Medulla oblongata (tissue), 1 donor: ENCODE data around the gene PGAM2.

ENCODE experiments used
- DNase-seq: peaks from one replicate; pipeline ENCODE4 v3.0.0-alpha.2; 2015; ENCODE audit errors: extremely low spot score

The PGAM2 gene

GRCh38 chr7:44065431-44066110 lies at the start of gene PGAM2:
TSS of gene PGAM2 (minus strand) at chr7:44065567. CDS start at chr7:44065529, 38 bp downstream.
- DNase-seq = peak; percentile 77

- peak; percentile 93 for DNase-seq
Observed at GRCh38 chr7:44114586-44115310, 49.4 kb upstream of the PGAM2 start.

- no peak for DNase-seq
Observed at GRCh38 chr7:44113764-44114354, 48.5 kb upstream of the PGAM2 start.

GRCh38 chr7:44112997-44113763 lies 47.8 kb upstream of the PGAM2 start:
- DNase-seq = no peak

- no peak for DNase-seq
Observed at GRCh38 chr7:44112231-44112996, 47.0 kb upstream of the PGAM2 start.

- no peak for DNase-seq
Observed at GRCh38 chr7:44111761-44112160, 46.4 kb upstream of the PGAM2 start.

GRCh38 chr7:44110719-44111635 lies 45.6 kb upstream of the PGAM2 start:
- DNase-seq = no peak

- DNase-seq = no peak
Observed at GRCh38 chr7:44109991-44110390, 44.6 kb upstream of the PGAM2 start.

GRCh38 chr7:44108768-44109750 lies 43.7 kb upstream of the PGAM2 start:
- no peak for DNase-seq

- no peak for DNase-seq
Observed at GRCh38 chr7:44107961-44108767, 42.8 kb upstream of the PGAM2 start.

GRCh38 chr7:44107116-44107960 lies 42.0 kb upstream of the PGAM2 start:
- no peak for DNase-seq

GRCh38 chr7:44106311-44107065 lies 41.1 kb upstream of the PGAM2 start:
- DNase-seq = no peak

- no peak for DNase-seq
Observed at GRCh38 chr7:44105832-44106231, 40.5 kb upstream of the PGAM2 start.

- DNase-seq = peak; percentile 88
Observed at GRCh38 chr7:44104860-44105771, 39.7 kb upstream of the PGAM2 start.
